ENCODE results near the gene NMS.
"Not testable (repeated sequence)": the region's sequence is repeated elsewhere in the genome, so short reads cannot be mapped to it uniquely, and the experiment has no call there.

The NMS gene

DNA sequence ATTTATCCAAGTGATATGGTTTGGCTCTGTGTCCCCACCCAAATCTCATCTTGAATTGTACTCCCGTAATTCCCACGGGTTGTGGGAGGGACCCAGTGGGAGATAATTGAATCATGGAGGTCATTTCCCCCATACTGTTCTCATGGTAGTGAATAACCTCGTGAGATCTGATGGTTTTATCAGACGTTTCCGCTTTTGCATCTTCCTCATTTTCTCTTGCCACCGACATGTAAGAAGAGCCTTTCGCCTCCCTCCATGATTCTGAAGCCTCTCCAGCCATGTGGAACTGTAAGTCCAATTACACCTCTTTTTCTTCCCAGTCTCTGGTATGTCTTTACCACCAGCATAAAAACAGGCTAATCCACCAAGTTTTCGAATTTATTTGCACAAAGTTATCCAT is 32.5 kb upstream of the NMS start:
- H3K4me3 ChIP-seq (ENCODE audit: low read depth in 1 of 2, low read length in 2 of 2) = no peak overlapping the region
- H3K27ac ChIP-seq (ENCODE audit: low read depth, low read length) = no peak overlapping the region
- H3K27me3 ChIP-seq (ENCODE audit: control insufficient read depth in 1 of 2, insufficient read depth in 2 of 2, low read length in 2 of 2) = no peaks in the 10 kb centered on the region
- H3K36me3 ChIP-seq (ENCODE audit: control insufficient read depth in 1 of 2, insufficient read depth in 2 of 2, low read length in 2 of 2) = no peaks in the 10 kb centered on the region
- no peaks in the 10 kb centered on the region for H3K4me1 ChIP-seq (ENCODE audit: control insufficient read depth in 1 of 2, insufficient read depth in 2 of 2, low read length in 2 of 2)
- no peaks in the 10 kb centered on the region for H3K9me3 ChIP-seq (ENCODE audit: control insufficient read depth in 1 of 2, low read length in 2 of 2)
- no peak overlapping the region for H3K9ac ChIP-seq (ENCODE audit: low read depth in 1 of 2, low read length in 2 of 2)

DNA sequence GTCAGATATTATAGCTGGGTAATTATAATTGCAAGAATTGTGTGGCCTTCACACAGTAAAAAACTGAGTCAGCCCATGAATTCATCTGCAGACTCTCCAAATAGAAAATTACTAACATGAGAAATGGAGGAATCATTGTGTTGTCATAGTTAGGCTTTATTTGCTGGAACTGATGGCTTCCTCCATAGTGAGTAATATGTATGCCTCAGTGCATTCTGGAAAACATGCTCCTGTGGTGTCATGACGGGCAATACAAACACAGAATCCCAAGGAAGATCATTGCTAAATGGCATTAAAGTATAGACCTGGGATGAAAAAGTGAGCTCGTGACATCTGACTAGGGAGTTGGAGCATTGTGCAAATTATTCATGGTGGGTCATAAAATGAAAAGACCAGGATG is 23.6 kb upstream of the NMS start:
- no peaks in the 10 kb centered on the region for H3K36me3 ChIP-seq (ENCODE audit: control insufficient read depth in 1 of 2, insufficient read depth in 2 of 2, low read length in 2 of 2)
- no peaks in the 10 kb centered on the region for H3K9me3 ChIP-seq (ENCODE audit: control insufficient read depth in 1 of 2, low read length in 2 of 2)
- no peak overlapping the region for H3K9ac ChIP-seq (ENCODE audit: low read depth in 1 of 2, low read length in 2 of 2)
- no peak overlapping the region for H3K27ac ChIP-seq (ENCODE audit: low read depth, low read length)
- H3K4me3 ChIP-seq (ENCODE audit: low read depth in 1 of 2, low read length in 2 of 2) = no peak overlapping the region
- no peaks in the 10 kb centered on the region for H3K4me1 ChIP-seq (ENCODE audit: control insufficient read depth in 1 of 2, insufficient read depth in 2 of 2, low read length in 2 of 2)
- no peaks in the 10 kb centered on the region for H3K27me3 ChIP-seq (ENCODE audit: control insufficient read depth in 1 of 2, insufficient read depth in 2 of 2, low read length in 2 of 2)

DNA sequence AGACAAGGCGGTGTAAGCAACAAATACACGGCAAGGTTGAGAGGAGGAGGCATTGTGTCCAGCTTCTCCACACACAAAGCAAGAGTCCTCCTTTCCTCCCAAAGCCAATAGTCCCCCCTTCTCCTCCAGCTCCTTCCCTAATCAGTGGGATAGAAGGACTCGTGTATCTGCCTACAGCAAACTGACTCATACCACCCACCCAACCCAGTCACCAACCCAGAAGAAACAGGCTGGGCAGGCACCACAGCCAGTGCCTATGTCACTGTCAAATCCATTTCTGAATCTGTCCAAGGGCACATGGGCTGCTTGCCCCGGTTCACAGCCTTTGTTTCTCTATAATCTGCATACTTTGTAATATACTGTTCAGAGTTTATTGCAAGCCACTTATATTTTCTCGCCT is 19.2 kb upstream of the NMS start:
- Histone ChIP-seq H3K4me1 (ENCODE audit: control insufficient read depth in 1 of 2, insufficient read depth in 2 of 2, low read length in 2 of 2) (no peaks in the 10 kb centered on the region), H3K27me3 (ENCODE audit: control insufficient read depth in 1 of 2, insufficient read depth in 2 of 2, low read length in 2 of 2) (no peaks in the 10 kb centered on the region), H3K9ac (ENCODE audit: low read depth in 1 of 2, low read length in 2 of 2) (no peak overlapping the region), H3K27ac (ENCODE audit: low read depth, low read length) (no peak overlapping the region), H3K9me3 (ENCODE audit: control insufficient read depth in 1 of 2, low read length in 2 of 2) (no peaks in the 10 kb centered on the region), H3K36me3 (ENCODE audit: control insufficient read depth in 1 of 2, insufficient read depth in 2 of 2, low read length in 2 of 2) (no peaks in the 10 kb centered on the region), H3K4me3 (ENCODE audit: low read depth in 1 of 2, low read length in 2 of 2) (no peak overlapping the region)

DNA sequence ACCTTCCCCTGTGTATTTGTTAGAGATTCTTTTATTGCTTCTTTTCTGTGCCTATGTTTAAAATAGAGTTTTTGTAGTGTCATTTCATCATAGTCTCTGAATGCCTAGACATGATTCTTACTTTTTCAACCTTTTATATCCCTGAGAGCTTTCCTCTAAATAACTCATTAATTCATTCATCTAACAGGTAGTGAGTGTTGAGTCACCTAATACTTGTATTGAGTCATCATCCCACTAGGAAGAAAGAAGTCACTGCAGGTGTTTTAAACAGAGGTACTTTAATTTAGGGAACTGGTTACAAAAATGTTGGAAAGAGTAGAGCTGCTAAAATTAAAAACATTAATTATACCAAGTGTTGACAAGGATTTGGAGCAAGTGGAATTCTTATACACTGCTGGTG is 18.5 kb upstream of the NMS start:
- Histone ChIP-seq H3K27me3 (ENCODE audit: control insufficient read depth in 1 of 2, insufficient read depth in 2 of 2, low read length in 2 of 2) (no peaks in the 10 kb centered on the region), H3K4me3 (ENCODE audit: low read depth in 1 of 2, low read length in 2 of 2) (no peak overlapping the region), H3K36me3 (ENCODE audit: control insufficient read depth in 1 of 2, insufficient read depth in 2 of 2, low read length in 2 of 2) (no peaks in the 10 kb centered on the region), H3K27ac (ENCODE audit: low read depth, low read length) (no peak overlapping the region), H3K9me3 (ENCODE audit: control insufficient read depth in 1 of 2, low read length in 2 of 2) (no peaks in the 10 kb centered on the region), H3K9ac (ENCODE audit: low read depth in 1 of 2, low read length in 2 of 2) (no peak overlapping the region), H3K4me1 (ENCODE audit: control insufficient read depth in 1 of 2, insufficient read depth in 2 of 2, low read length in 2 of 2) (no peaks in the 10 kb centered on the region)

DNA sequence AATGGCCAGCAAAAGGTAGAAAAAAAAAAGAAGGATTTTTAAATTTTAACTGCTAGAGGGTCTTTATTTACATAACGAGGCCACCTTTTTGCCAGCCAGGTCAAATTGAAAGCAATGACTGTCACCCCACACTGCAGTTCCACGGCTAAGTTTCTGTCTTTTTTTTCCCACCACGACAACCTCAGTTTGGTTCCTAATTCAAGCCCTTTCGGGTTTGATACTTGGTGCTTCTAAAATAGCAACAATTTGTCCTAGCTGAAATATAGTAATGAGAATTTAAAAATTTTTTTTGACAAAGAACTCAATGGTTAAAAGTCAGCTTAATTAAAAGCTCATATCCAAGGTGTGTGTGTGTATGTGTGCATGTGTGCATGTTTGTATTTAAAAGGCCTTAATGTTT is 16.4 kb upstream of the NMS start:
- Histone ChIP-seq H3K4me1 (ENCODE audit: control insufficient read depth in 1 of 2, insufficient read depth in 2 of 2, low read length in 2 of 2) (no peaks in the 10 kb centered on the region), H3K27ac (ENCODE audit: low read depth, low read length) (no peak overlapping the region), H3K9me3 (ENCODE audit: control insufficient read depth in 1 of 2, low read length in 2 of 2) (peaks cover 4 to 6% of the 10 kb centered on the region in 2 donors), H3K36me3 (ENCODE audit: control insufficient read depth in 1 of 2, insufficient read depth in 2 of 2, low read length in 2 of 2) (no peaks in the 10 kb centered on the region), H3K9ac (ENCODE audit: low read depth in 1 of 2, low read length in 2 of 2) (no peak overlapping the region), H3K27me3 (ENCODE audit: control insufficient read depth in 1 of 2, insufficient read depth in 2 of 2, low read length in 2 of 2) (no peaks in the 10 kb centered on the region), H3K4me3 (ENCODE audit: low read depth in 1 of 2, low read length in 2 of 2) (no peak overlapping the region)

DNA sequence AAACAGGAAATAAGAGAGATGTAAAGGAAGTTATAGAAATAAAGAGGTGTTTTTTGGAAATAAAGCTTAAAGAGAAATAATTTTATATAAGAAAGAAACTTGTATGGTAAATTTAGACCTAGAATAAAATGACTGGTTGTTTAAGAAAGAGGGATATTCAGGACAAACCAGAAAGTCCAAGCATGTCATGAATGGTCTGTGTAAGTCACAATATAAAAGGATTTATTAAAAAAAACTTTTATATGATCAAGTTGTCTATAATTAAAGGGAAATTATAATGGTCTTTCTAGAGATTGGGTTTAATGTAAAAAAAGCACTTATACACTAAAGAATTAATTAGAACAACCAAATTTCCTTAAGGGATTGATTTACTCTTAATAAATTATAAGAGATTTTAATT is 13.9 kb upstream of the NMS start:
- H3K9me3 ChIP-seq (ENCODE audit: control insufficient read depth in 1 of 2, low read length in 2 of 2); H3K4me3 ChIP-seq (ENCODE audit: low read depth in 1 of 2, low read length in 2 of 2); H3K9ac ChIP-seq (ENCODE audit: low read depth in 1 of 2, low read length in 2 of 2); H3K4me1 ChIP-seq (ENCODE audit: control insufficient read depth in 1 of 2, insufficient read depth in 2 of 2, low read length in 2 of 2); H3K27ac ChIP-seq (ENCODE audit: low read depth, low read length); H3K36me3 ChIP-seq (ENCODE audit: control insufficient read depth in 1 of 2, insufficient read depth in 2 of 2, low read length in 2 of 2); H3K27me3 ChIP-seq (ENCODE audit: control insufficient read depth in 1 of 2, insufficient read depth in 2 of 2, low read length in 2 of 2): not testable (repeated sequence)

DNA sequence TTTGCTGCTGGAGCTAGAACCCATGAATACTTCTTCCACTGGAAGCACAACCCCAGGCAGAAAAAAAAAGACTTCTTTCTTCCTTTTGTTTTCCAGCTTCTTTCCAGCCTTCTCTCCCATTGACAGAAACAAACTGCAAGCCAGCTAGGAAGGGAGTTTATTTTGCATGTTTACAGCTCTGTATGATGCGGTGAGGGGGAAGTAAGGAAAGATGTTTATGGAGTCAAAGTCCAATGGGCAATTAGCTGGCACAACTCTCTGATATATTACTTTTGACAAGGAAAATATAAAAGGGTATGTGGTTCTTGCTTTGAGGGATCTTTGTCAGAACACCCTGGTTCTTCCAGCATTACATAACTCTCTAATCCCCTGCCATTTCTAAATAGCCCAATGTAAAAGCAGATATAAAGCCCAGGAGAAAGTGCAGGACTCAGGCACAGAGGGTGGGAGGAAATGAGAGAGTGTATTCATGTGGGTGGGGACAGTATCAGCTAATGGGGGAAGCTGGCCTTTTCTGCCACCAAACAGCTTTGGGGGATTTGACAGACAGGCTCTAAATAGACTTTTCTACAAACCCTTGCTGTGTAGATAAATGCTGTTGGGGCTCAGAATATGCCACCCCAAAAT is 9.3 kb upstream of the NMS start:
- H3K4me3 ChIP-seq (ENCODE audit: low read depth in 1 of 2, low read length in 2 of 2) = no peak overlapping the region
- H3K27ac ChIP-seq (ENCODE audit: low read depth, low read length) = no peak overlapping the region
- no peaks in the 10 kb centered on the region for H3K27me3 ChIP-seq (ENCODE audit: control insufficient read depth in 1 of 2, insufficient read depth in 2 of 2, low read length in 2 of 2)
- peaks cover 0 to 5% of the 10 kb centered on the region in 2 donors for H3K4me1 ChIP-seq (ENCODE audit: control insufficient read depth in 1 of 2, insufficient read depth in 2 of 2, low read length in 2 of 2)
- no peaks in the 10 kb centered on the region for H3K36me3 ChIP-seq (ENCODE audit: control insufficient read depth in 1 of 2, insufficient read depth in 2 of 2, low read length in 2 of 2)
- H3K9me3 ChIP-seq (ENCODE audit: control insufficient read depth in 1 of 2, low read length in 2 of 2) = peaks cover 4 to 6% of the 10 kb centered on the region in 2 donors
- H3K9ac ChIP-seq (ENCODE audit: low read depth in 1 of 2, low read length in 2 of 2) = no peak overlapping the region

DNA sequence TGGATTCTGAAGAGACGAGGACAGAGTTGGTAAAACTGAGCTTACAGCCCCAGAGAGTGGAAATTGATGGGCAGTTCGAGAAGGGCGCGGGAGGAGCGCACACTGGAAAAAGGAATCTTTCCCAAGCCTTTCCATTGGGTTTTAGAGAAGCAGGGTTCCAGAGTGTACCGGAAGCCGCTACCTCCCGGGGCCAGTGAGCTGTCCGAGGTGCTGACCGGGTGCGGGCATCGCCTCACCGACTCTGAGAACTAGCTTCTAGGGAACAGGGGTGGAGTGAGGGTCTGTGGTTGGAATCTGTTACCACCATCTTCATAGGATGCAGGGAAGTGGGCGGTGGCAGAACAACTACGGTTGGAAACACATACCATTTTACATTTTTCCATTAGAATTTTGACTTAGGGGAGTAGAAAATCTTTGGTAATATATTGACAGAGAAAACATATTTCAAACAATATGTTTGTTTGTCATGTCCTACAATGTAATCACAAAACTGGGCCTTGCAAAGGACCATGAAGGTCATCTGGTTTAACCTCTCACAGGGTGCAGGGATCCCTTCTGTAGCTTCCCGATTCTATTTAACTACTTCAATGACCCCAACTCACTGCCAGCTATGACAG is 724 bp downstream of the NMS start:
- no peak overlapping the region for H3K9ac ChIP-seq (ENCODE audit: low read depth in 1 of 2, low read length in 2 of 2)
- peaks cover 3 to 7% of the 10 kb centered on the region in 2 donors for H3K27me3 ChIP-seq (ENCODE audit: control insufficient read depth in 1 of 2, insufficient read depth in 2 of 2, low read length in 2 of 2)
- H3K36me3 ChIP-seq (ENCODE audit: control insufficient read depth in 1 of 2, insufficient read depth in 2 of 2, low read length in 2 of 2) = no peaks in the 10 kb centered on the region
- H3K4me3 ChIP-seq (ENCODE audit: low read depth in 1 of 2, low read length in 2 of 2) = no peak overlapping the region
- H3K27ac ChIP-seq (ENCODE audit: low read depth, low read length) = no peak overlapping the region
- H3K9me3 ChIP-seq (ENCODE audit: control insufficient read depth in 1 of 2, low read length in 2 of 2) = no peaks in the 10 kb centered on the region
- H3K4me1 ChIP-seq (ENCODE audit: control insufficient read depth in 1 of 2, insufficient read depth in 2 of 2, low read length in 2 of 2) = no peaks in the 10 kb centered on the region

DNA sequence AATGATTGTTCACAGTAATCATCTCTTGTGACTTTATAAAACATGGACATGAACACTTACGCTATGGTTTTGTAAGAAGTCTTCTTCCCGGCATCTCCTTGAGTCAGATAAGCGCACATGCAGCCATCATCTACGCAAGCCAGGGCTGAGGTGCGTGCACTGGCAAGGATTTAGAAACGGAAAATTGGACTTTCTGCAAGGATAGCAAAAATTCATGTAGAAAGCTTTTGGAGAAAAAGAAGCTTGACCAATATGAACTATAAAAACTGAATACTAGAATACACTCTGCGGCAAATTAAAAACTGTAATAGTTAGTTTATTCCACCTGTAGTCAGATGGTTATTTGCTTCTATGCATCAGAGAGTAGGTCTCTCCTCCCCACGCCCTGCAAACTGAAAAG is 6.3 kb downstream of the NMS start:
- Histone ChIP-seq H3K9ac (ENCODE audit: low read depth in 1 of 2, low read length in 2 of 2) (no peak overlapping the region), H3K4me3 (ENCODE audit: low read depth in 1 of 2, low read length in 2 of 2) (no peak overlapping the region), H3K27ac (ENCODE audit: low read depth, low read length) (no peak overlapping the region), H3K4me1 (ENCODE audit: control insufficient read depth in 1 of 2, insufficient read depth in 2 of 2, low read length in 2 of 2) (no peaks in the 10 kb centered on the region), H3K36me3 (ENCODE audit: control insufficient read depth in 1 of 2, insufficient read depth in 2 of 2, low read length in 2 of 2) (no peaks in the 10 kb centered on the region), H3K9me3 (ENCODE audit: control insufficient read depth in 1 of 2, low read length in 2 of 2) (no peaks in the 10 kb centered on the region), H3K27me3 (ENCODE audit: control insufficient read depth in 1 of 2, insufficient read depth in 2 of 2, low read length in 2 of 2) (peaks cover 0 to 3% of the 10 kb centered on the region in 2 donors)

DNA sequence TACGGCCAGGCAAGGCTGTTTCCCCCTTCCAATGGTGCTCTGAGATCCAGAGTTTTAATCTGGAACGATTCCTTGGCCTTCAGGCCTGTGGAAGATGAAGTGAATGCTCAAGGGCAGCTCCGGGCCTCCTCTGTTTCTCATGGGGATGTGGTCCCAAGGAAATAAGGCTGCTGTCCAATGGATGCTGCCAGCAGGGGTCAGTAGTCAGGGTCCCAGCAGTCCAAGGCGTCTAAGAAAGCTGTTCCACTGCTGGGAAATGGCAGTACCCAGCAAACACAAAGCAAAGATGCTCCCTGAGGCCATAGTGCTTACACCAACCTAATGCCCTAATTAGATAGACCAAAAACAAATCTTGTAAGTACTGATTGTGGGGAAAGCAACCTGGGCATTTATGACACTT is 12.5 kb downstream of the NMS start:
- Histone ChIP-seq H3K27me3 (ENCODE audit: control insufficient read depth in 1 of 2, insufficient read depth in 2 of 2, low read length in 2 of 2) (no peaks in the 10 kb centered on the region), H3K27ac (ENCODE audit: low read depth, low read length) (no peak overlapping the region), H3K9me3 (ENCODE audit: control insufficient read depth in 1 of 2, low read length in 2 of 2) (no peaks in the 10 kb centered on the region), H3K36me3 (ENCODE audit: control insufficient read depth in 1 of 2, insufficient read depth in 2 of 2, low read length in 2 of 2) (no peaks in the 10 kb centered on the region), H3K4me3 (ENCODE audit: low read depth in 1 of 2, low read length in 2 of 2) (no peak overlapping the region), H3K4me1 (ENCODE audit: control insufficient read depth in 1 of 2, insufficient read depth in 2 of 2, low read length in 2 of 2) (no peaks in the 10 kb centered on the region), H3K9ac (ENCODE audit: low read depth in 1 of 2, low read length in 2 of 2) (no peak overlapping the region)

Measured in duodenal mucosa (tissue), 2 donors.